Activated CD4-positive, alpha-beta memory T cell treated with anti-CD3 and anti-CD28 coated beads, Interleukin-2, amount 10 ng/mL, durations not matched to agents 7 days and 5 days (primary cell): ENCODE measurements around the gene CACNB3. TPM values are rescaled to one million over a fixed set of nuclear protein-coding genes. Genes with fewer than 3 reads are reported as not detected.
"Not testable (repeated sequence)": the region's sequence is repeated elsewhere in the genome, so short reads cannot be mapped to it uniquely, and the experiment has no call there.

Experiments used
- CTCF ChIA-PET: fragments of 350-600 bp; sonication (Branson Sonifier 250); formaldehyde crosslinking; loops from one replicate; lab custom pipeline; 2021; ENCODE audit warnings: antibody characterized with exemption, inconsistent platforms; lab: Charles Lee
- POLR2A ChIA-PET: fragments of 350-600 bp; sonication (Branson Sonifier 250); formaldehyde crosslinking; loops from one replicate; lab custom pipeline; 2021; ENCODE audit warnings: antibody characterized with exemption; lab: Charles Lee
- DNase-seq: peaks from one replicate; pipeline ENCODE4 v3.0.0-alpha.2; 2020
- H3K27ac Mint-ChIP-seq: one replicate; pipeline ENCODE4 v1.8.0; 2021; ENCODE audit warnings: mild to moderate bottlenecking, mixed read lengths
- H3K27me3 Mint-ChIP-seq: one replicate; pipeline ENCODE4 v1.8.0; 2021; ENCODE audit warnings: mixed read lengths
- H3K36me3 Mint-ChIP-seq: one replicate; pipeline ENCODE4 v1.8.0; 2021; ENCODE audit warnings: low read depth, mixed read lengths
- H3K4me1 Mint-ChIP-seq: one replicate; pipeline ENCODE4 v1.8.0; 2021; ENCODE audit warnings: mixed read lengths
- H3K4me3 Mint-ChIP-seq: one replicate; pipeline ENCODE4 v1.8.0; 2021; ENCODE audit warnings: mild to moderate bottlenecking, mixed read lengths
- H3K9me3 Mint-ChIP-seq: one replicate; pipeline ENCODE4 v1.8.0; 2021; ENCODE audit warnings: mixed read lengths
- total RNA-seq, 2 experiments: library from RNA; stranded (reverse); gene quantifications; one replicate each; pipeline ENCODE4 v1.2.3, GENCODE V29; 2021

The CACNB3 gene
- total RNA-seq, 2 experiments from 2014 or later, result 32.8 to 34.2 TPM

DNA sequence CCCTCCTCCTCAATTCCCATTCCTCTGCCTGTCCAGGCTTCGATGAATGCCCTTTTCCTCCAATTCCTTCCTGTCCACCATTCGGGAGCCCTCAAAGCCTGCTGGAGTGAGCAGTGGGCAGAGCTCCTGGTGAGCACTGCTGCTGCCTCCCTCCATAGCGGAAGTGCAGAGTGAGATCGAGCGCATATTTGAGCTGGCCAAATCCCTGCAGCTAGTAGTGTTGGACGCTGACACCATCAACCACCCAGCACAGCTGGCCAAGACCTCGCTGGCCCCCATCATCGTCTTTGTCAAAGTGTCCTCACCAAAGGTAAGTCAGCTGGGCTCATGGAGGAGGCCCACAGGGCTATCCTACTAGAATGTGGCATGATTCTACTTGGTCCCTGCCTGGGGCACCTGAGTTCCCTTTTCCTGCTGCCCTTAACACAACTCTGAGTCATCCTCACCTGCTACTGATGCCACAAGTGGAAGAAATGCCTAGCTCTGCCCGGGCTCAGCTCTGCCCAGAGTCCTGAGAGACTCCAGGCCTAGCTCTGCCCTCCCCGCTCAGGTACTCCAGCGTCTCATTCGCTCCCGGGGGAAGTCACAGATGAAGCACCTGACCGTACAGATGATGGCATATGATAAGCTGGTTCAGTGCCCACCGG lies 8.0 kb downstream of the CACNB3 start:
- no peak for DNase-seq
- CTCF ChIA-PET, result interaction anchor here (5.8 kb wide), 1 partner anchor 11 kb away, joined by 33 read pairs; no protein-coding TSS in a partner anchor
- H3K27me3 Mint-ChIP-seq, result no peaks in the 10 kb centered on the region
- POLR2A ChIA-PET, result interaction anchor here (1.4 to 5.2 kb wide), 2 partner anchors 11 to 26 kb away, joined by 5 to 24 read pairs; partner anchors contain the start of gene DDX23
- no peak overlapping the region for H3K27ac Mint-ChIP-seq
- peaks cover 32% of the 10 kb centered on the region for H3K36me3 Mint-ChIP-seq
- peaks cover 21% of the 10 kb centered on the region for H3K4me1 Mint-ChIP-seq
- H3K4me3 Mint-ChIP-seq, result no peak overlapping the region
- no peaks in the 10 kb centered on the region for H3K9me3 Mint-ChIP-seq

GRCh38 chr12:48827026-48827425 lies 8.7 kb downstream of the CACNB3 start:
- peaks cover 38% of the 10 kb centered on the region for H3K36me3 Mint-ChIP-seq
- ChIA-PET POLR2A (interaction anchor here (1.4 to 5.2 kb wide), 2 partner anchors 11 to 25 kb away, joined by 5 to 24 read pairs; partner anchors contain the start of gene DDX23), CTCF (interaction anchor here (5.8 kb wide), 1 partner anchor 12 kb away, joined by 33 read pairs; no protein-coding TSS in a partner anchor)
- DNase-seq, result no peak
- no peak overlapping the region for H3K27ac Mint-ChIP-seq
- no peaks in the 10 kb centered on the region for H3K27me3 Mint-ChIP-seq
- no peak overlapping the region for H3K4me3 Mint-ChIP-seq
- peaks cover 21% of the 10 kb centered on the region for H3K4me1 Mint-ChIP-seq
- H3K9me3 Mint-ChIP-seq, result no peaks in the 10 kb centered on the region

GRCh38 chr12:48827513-48828096 lies 9.3 kb downstream of the CACNB3 start:
- H3K27me3 Mint-ChIP-seq, result no peaks in the 10 kb centered on the region
- no peak for DNase-seq
- no peak overlapping the region for H3K27ac Mint-ChIP-seq
- no peaks in the 10 kb centered on the region for H3K9me3 Mint-ChIP-seq
- CTCF ChIA-PET, result interaction anchor here (1.3 to 5.8 kb wide), 2 partner anchors 12 to 26 kb away, joined by 3 to 33 read pairs; no protein-coding TSS in a partner anchor
- peaks cover 21% of the 10 kb centered on the region for H3K4me1 Mint-ChIP-seq
- H3K4me3 Mint-ChIP-seq, result no peak overlapping the region
- H3K36me3 Mint-ChIP-seq, result peaks cover 44% of the 10 kb centered on the region
- POLR2A ChIA-PET, result interaction anchor here (1.4 to 5.2 kb wide), 2 partner anchors 12 to 24 kb away, joined by 5 to 24 read pairs; partner anchors contain the start of gene DDX23

GRCh38 chr12:48828293-48828692 lies 10.0 kb downstream of the CACNB3 start:
- H3K9me3 Mint-ChIP-seq, result no peaks in the 10 kb centered on the region
- DNase-seq, result no peak
- H3K27ac Mint-ChIP-seq, result no peak overlapping the region
- ChIA-PET CTCF (interaction anchor here (1.3 to 5.8 kb wide), 2 partner anchors 13 to 25 kb away, joined by 3 to 33 read pairs; no protein-coding TSS in a partner anchor), POLR2A (interaction anchor here (5.2 kb wide), 1 partner anchor 13 kb away, joined by 24 read pairs; no protein-coding TSS in a partner anchor)
- no peaks in the 10 kb centered on the region for H3K27me3 Mint-ChIP-seq
- peaks cover 20% of the 10 kb centered on the region for H3K4me1 Mint-ChIP-seq
- H3K36me3 Mint-ChIP-seq, result peaks cover 46% of the 10 kb centered on the region
- H3K4me3 Mint-ChIP-seq, result no peak overlapping the region

GRCh38 chr12:48828841-48829575 lies 10.7 kb downstream of the CACNB3 start:
- ChIA-PET POLR2A (interaction anchor here (0.7 to 2.9 kb wide), 3 partner anchors 10 to 37 kb away, joined by 3 to 8 read pairs (median 3); partner anchors contain the start of genes CACNB3, DDX23 and RND1), CTCF (no interaction called here)
- H3K4me3 Mint-ChIP-seq, result no peak overlapping the region
- H3K27ac Mint-ChIP-seq, result no peak overlapping the region
- H3K4me1 Mint-ChIP-seq, result peaks cover 13% of the 10 kb centered on the region
- H3K36me3 Mint-ChIP-seq, result peaks cover 50% of the 10 kb centered on the region
- H3K9me3 Mint-ChIP-seq, result no peaks in the 10 kb centered on the region
- no peak for DNase-seq
- H3K27me3 Mint-ChIP-seq, result no peaks in the 10 kb centered on the region

DNA sequence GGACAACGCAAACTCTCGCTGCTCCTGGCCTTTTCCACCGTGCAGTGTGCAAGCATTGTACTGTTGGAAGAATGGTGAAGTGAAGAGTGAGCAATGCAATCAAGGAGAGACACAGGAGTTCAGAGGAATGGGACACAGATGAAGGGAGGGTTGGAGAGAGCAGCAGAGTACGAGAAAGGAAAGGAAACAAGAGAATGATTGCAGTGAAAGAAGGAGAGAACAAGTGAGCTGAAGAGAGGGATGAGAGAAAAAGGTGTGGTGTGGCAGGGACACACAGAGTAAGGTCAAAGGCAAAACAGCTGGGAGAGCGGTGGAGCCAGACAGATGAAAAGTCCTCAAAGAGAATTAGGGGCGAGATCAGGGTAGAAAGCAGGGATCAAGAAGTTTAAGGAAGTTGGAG lies 13.0 kb downstream of the CACNB3 start:
- DNase-seq, result no peak
- CTCF ChIA-PET, result interaction anchor here (2.3 kb wide), 1 partner anchor 21 kb away, joined by 6 read pairs; the partner anchor contains the start of gene DDX23
- H3K36me3 Mint-ChIP-seq, result peaks cover 62% of the 10 kb centered on the region
- H3K27me3 Mint-ChIP-seq, result no peaks in the 10 kb centered on the region
- H3K4me3 Mint-ChIP-seq, result no peak overlapping the region
- peak overlapping the region; percentile 0 for H3K27ac Mint-ChIP-seq
- H3K4me1 Mint-ChIP-seq, result no peaks in the 10 kb centered on the region
- POLR2A ChIA-PET, result interaction anchor here (1.3 to 2.9 kb wide), 2 partner anchors 12 to 20 kb away, joined by 3 to 8 read pairs; partner anchors contain the start of genes CACNB3 and DDX23
- no peaks in the 10 kb centered on the region for H3K9me3 Mint-ChIP-seq

GRCh38 chr12:48832321-48833060 lies 14.2 kb downstream of the CACNB3 start:
- DNase-seq, result no peak
- no peaks in the 10 kb centered on the region for H3K9me3 Mint-ChIP-seq
- no peak overlapping the region for H3K27ac Mint-ChIP-seq
- peaks cover 75% of the 10 kb centered on the region for H3K36me3 Mint-ChIP-seq
- CTCF ChIA-PET, result interaction anchor here (2.3 kb wide), 1 partner anchor 20 kb away, joined by 6 read pairs; the partner anchor contains the start of gene DDX23
- no peaks in the 10 kb centered on the region for H3K4me1 Mint-ChIP-seq
- no peaks in the 10 kb centered on the region for H3K27me3 Mint-ChIP-seq
- H3K4me3 Mint-ChIP-seq, result no peak overlapping the region
- POLR2A ChIA-PET, result interaction anchor here (1.3 kb wide), 1 partner anchor 19 kb away, joined by 3 read pairs; the partner anchor contains the start of gene DDX23

GRCh38 chr12:48838048-48838447 lies 19.8 kb downstream of the CACNB3 start:
- H3K27me3 Mint-ChIP-seq, result no peaks in the 10 kb centered on the region
- H3K9me3 Mint-ChIP-seq, result no peaks in the 10 kb centered on the region
- H3K4me1 Mint-ChIP-seq, result no peaks in the 10 kb centered on the region
- no peak overlapping the region for H3K4me3 Mint-ChIP-seq
- ChIA-PET POLR2A (interaction anchor here (1.0 to 1.3 kb wide), 2 partner anchors 13 to 14 kb away, joined by 3 read pairs; partner anchors contain the start of gene DDX23), CTCF (interaction anchor here (0.7 kb wide), 1 partner anchor 21 kb away, joined by 4 read pairs; no protein-coding TSS in a partner anchor)
- DNase-seq, result no peak
- H3K36me3 Mint-ChIP-seq, result peaks cover 65% of the 10 kb centered on the region
- H3K27ac Mint-ChIP-seq, result no peak overlapping the region

DNA sequence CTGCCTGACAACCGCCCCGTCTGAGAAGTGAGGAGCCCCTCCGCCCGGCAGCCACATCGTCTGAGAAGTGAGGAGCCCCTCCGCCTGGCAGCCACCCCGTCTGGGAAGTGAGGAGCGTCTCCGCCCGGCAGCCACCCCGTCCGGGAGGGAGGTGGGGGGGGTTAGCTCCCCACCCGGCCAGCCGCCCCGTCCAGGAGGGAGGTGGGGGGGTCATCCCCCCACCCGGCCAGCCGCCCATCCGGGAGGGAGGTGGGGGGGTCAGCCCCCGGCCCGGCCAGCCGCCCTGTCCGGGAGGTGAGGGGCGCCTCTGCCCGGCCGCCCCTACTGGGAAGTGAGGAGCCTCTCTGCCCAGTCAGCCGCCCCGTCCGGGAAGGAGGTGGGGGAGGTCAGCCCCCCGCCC lies 23.7 kb downstream of the CACNB3 start:
- H3K4me3 Mint-ChIP-seq, POLR2A ChIA-PET, DNase-seq, H3K4me1 Mint-ChIP-seq, CTCF ChIA-PET, H3K9me3 Mint-ChIP-seq, H3K27me3 Mint-ChIP-seq, H3K27ac Mint-ChIP-seq: not testable (repeated sequence)
- peaks cover 57% of the 10 kb centered on the region for H3K36me3 Mint-ChIP-seq

DNA sequence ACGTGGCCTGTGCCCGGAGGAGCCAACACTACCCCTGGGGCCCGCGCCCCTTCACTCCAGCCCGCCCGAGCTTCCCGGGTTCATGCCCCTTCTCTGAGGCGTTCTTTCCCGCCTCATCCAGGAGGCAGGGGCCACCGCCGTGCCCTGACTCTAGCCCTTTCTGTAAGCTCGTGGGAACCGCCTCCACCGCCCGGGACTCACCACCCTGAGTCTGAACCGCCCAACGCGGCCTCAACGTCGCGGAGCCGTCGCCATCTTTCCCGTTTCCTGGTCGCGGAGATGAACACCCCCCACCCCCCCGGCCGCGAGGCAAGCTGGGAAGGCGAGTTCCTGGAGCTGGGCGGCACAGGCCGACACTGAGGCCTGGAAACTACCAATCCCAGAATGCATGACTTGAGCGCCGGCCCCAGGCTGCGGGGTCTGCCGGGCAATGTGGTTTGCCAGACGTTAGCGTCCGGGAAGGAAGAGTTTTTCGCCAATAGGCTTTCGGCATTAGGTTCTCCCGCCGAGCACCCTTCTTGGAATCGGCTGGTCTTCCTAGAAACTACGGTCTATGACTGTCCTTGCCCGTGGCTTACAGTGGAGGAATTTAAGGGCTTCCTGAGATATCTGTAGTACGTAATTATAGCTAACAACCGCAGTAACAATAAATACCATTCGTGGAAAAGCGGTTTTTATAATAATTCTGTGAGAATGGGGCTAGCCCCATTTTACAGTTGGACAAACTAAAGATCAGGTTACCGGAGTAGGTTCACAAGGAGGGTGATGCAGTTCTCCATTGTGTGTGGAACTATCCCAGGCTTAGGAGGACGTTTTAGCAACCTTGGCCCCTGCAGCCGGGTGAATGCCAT lies 33.8 kb downstream of the CACNB3 start, which contains the start of gene DDX23:
DDX23 (minus strand) TSS at position 281 of the 851 bp plus-strand sequence. CDS start 6,381 bp downstream, outside the sequence.
- POLR2A ChIA-PET, result interaction anchor here (0.6 to 4.9 kb wide), 50 partner anchors 8 to 1000 kb away, joined by 3 to 69 read pairs (median 4); partner anchors contain the start of genes ARF3, CACNB3, FKBP11 and KANSL2
- DNase-seq, result peak; percentile 95
- Mint-ChIP-seq H3K4me3 (peak within 1 kb of the TSS; percentile 98), H3K27ac (peak within 1 kb of the TSS; percentile 98), H3K27me3 (no peaks in the 10 kb centered on the region), H3K9me3 (no peaks in the 10 kb centered on the region), H3K4me1 (peaks cover 36% of the 10 kb centered on the region), H3K36me3 (peaks cover 26% of the 10 kb centered on the region)
- CTCF ChIA-PET, result interaction anchor here (0.6 to 5.8 kb wide), 35 partner anchors 8 to 1088 kb away, joined by 3 to 125 read pairs (median 6); partner anchors contain the start of genes ARF3, FKBP11, PRPH and RND1
